DMS53 (cell line): ENCODE results near the gene TTC28.
A peak's percentile ranks its signal among the peaks of the same experiment; 100 is the strongest.
"Not testable (repeated sequence)": the region's sequence is repeated elsewhere in the genome, so short reads cannot be mapped to it uniquely, and the experiment has no call there.

Source experiments
- DNase-seq: peaks from one replicate; lab custom pipeline; 2025; lab: John Stamatoyannopoulos, UW

TTC28 gene

GRCh38 chr22:28601915-28602314, 77.7 kb downstream of the TTC28 start:
- DNase-seq, result no peak

- peak; percentile 63 for DNase-seq
Measured at GRCh38 chr22:28600546-28601143, 79.0 kb downstream of the TTC28 start.

- DNase-seq, result no peak
Measured at GRCh38 chr22:28599693-28600092, 79.9 kb downstream of the TTC28 start.

GRCh38 chr22:28597665-28598064, 82.0 kb downstream of the TTC28 start:
- DNase-seq, result no peak

- DNase-seq, result peak; percentile 60
Measured at GRCh38 chr22:28594797-28595462, 84.7 kb downstream of the TTC28 start.

GRCh38 chr22:28594076-28594796, 85.4 kb downstream of the TTC28 start:
- DNase-seq, result no peak

GRCh38 chr22:28593299-28593698, 86.3 kb downstream of the TTC28 start:
- no peak for DNase-seq

- no peak for DNase-seq
Measured at GRCh38 chr22:28589102-28589750, 90.4 kb downstream of the TTC28 start.

GRCh38 chr22:28585324-28585723, 94.3 kb downstream of the TTC28 start:
- no peak for DNase-seq

- DNase-seq, result no peak
Measured at GRCh38 chr22:28582806-28583205, 96.8 kb downstream of the TTC28 start.

GRCh38 chr22:28581016-28581415, 98.6 kb downstream of the TTC28 start:
- no peak for DNase-seq

GRCh38 chr22:28576162-28576561, 103.5 kb downstream of the TTC28 start:
- DNase-seq, result no peak

- DNase-seq, result no peak
Measured at GRCh38 chr22:28574159-28574788, 105.4 kb downstream of the TTC28 start.

- DNase-seq, result no peak
Measured at GRCh38 chr22:28570696-28571373, 108.8 kb downstream of the TTC28 start.

GRCh38 chr22:28568974-28569373, 110.7 kb downstream of the TTC28 start:
- DNase-seq, result not testable (repeated sequence)

- no peak for DNase-seq
Measured at GRCh38 chr22:28568099-28568498, 111.5 kb downstream of the TTC28 start.

- not testable (repeated sequence) for DNase-seq
Measured at GRCh38 chr22:28566920-28567499, 112.6 kb downstream of the TTC28 start.

GRCh38 chr22:28563636-28564035, 116.0 kb downstream of the TTC28 start:
- DNase-seq, result no peak

GRCh38 chr22:28562324-28562723, 117.3 kb downstream of the TTC28 start:
- DNase-seq, result no peak

GRCh38 chr22:28560743-28561101, 118.9 kb downstream of the TTC28 start:
- not testable (repeated sequence) for DNase-seq

GRCh38 chr22:28560046-28560742, 119.4 kb downstream of the TTC28 start:
- DNase-seq, result no peak
